Colonic mucosa (tissue), 4 donors: ENCODE results near the gene CNTN3. TPM values are rescaled to one million over a fixed set of nuclear protein-coding genes. Genes with fewer than 3 reads are reported as not detected.

Experiments
- DNase-seq: peaks from one replicate; pipeline ENCODE4 v3.0.0-alpha.2; 2020
- H3K27ac ChIP-seq: fragments of 200-600 bp; one replicate; pipeline ENCODE4 v1.8.0; 2021
- H3K27me3 ChIP-seq: fragments of 200-600 bp; one replicate; pipeline ENCODE4 v1.8.0; 2021
- H3K36me3 ChIP-seq: fragments of 200-600 bp; one replicate; pipeline ENCODE4 v1.8.0; 2021
- H3K4me1 ChIP-seq: fragments of 200-600 bp; one replicate; pipeline ENCODE4 v1.8.0; 2021; ENCODE audit warnings: mild to moderate bottlenecking
- H3K4me3 ChIP-seq: fragments of 200-600 bp; one replicate; pipeline ENCODE4 v1.8.0; 2021
- H3K9ac ChIP-seq, 2 donors: one replicate each; pipeline ENCODE4 v1.7.0; 2013; ENCODE audit warnings: control low read depth in 2 of 2, low read depth in 2 of 2, low read length in 2 of 2
- H3K9me3 ChIP-seq: fragments of 200-600 bp; one replicate; pipeline ENCODE4 v1.8.0; 2021
- CTCF ChIP-seq: fragments of 200-600 bp; IDR thresholded peaks from one replicate; pipeline ENCODE4 v1.8.0; 2022; ENCODE audit warnings: antibody characterized with exemption, mild to moderate bottlenecking
- intact Hi-C: fragments of 100-400 bp; cut with DNase I; formaldehyde crosslinking; loops from one replicate; pipeline ENCODE4 v1.14.1; 2022
- total RNA-seq, 2 donors: library from RNA; stranded (reverse); fragmentation: NEBNext Ultra II Directional in 1 of 2; extraction: Animal tissue kit (Norgen Biotek cat#: 25700) in 1 of 2; gene quantifications; one replicate each; pipeline ENCODE4 v1.2.1, GENCODE V29; 2021
- donor health status: healthy.
- donor health status: DM: no; HTN: no; CAD: no.
- donor health status: DM: no; HTN: no; CAD: no.

CNTN3 gene
- total RNA-seq, 2 donors from 2014 or later, result 5.3 to 6.7 TPM

DNA sequence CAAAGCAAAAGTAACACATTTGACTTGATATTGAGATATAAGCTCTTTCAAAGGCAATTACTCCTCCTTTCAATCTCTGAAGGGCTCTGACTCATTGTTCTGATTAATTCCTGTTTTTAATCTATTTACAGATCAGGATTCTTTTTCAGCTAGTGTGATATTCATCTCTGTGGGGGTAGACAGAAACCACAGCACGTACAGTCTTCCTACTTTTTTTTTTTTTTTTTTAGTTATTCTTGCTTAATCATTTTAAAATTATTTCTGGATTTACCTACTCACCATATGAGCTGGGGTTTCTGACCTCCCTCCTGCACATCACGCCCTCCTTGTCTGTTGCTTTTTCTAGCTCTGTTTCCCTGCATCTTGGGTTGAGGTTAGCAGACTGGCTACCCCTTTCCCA lies 1.4 kb downstream of the CNTN3 start:
- Histone ChIP-seq H3K4me1 (peaks cover 10% of the 10 kb centered on the region), H3K27ac (no peak overlapping the region), H3K9ac (peak overlapping the region in 1 of 2 donors; percentile 77), H3K4me3 (peak overlapping the region; percentile 42), H3K36me3 (no peaks in the 10 kb centered on the region), H3K9me3 (no peaks in the 10 kb centered on the region), H3K27me3 (no peaks in the 10 kb centered on the region)
- no peak for DNase-seq
- no peak for TF ChIP-seq CTCF
- intact Hi-C loops, result no loop called here

DNA sequence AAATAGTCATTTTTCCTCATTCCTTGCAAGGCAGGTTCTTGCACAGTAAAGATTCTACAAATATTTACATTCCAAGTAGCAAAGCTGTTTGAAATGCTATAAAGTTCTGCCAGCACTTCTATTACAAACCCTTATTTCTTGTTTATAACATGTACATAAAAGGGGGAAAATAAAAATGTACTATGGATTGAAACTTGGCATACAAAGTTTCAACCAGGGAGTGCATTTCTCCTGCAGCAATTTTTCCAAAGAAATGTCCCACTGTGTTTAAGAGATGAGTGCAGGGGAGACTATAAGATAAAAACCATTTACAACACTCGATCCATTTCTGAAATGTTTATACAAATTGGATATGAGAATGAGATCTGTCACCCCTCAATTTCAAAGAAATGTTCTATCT lies 3.3 kb downstream of the CNTN3 start:
- Histone ChIP-seq H3K4me3 (no peak overlapping the region), H3K4me1 (peaks cover 10% of the 10 kb centered on the region), H3K9ac (no peak overlapping the region), H3K27ac (no peak overlapping the region), H3K27me3 (no peaks in the 10 kb centered on the region), H3K9me3 (no peaks in the 10 kb centered on the region), H3K36me3 (no peaks in the 10 kb centered on the region)
- intact Hi-C loops, result no loop called here
- no peak for DNase-seq
- no peak for TF ChIP-seq CTCF

- no peak overlapping the region for H3K27ac ChIP-seq
- DNase-seq, result no peak
- no peaks in the 10 kb centered on the region for H3K9me3 ChIP-seq
- no peak for TF ChIP-seq CTCF
- peaks cover 10% of the 10 kb centered on the region for H3K4me1 ChIP-seq
- no peaks in the 10 kb centered on the region for H3K27me3 ChIP-seq
- no peak overlapping the region for H3K9ac ChIP-seq
- H3K4me3 ChIP-seq, result no peak overlapping the region
- no peaks in the 10 kb centered on the region for H3K36me3 ChIP-seq
- intact Hi-C loops, result no loop called here
These were observed 6.7 kb downstream of the CNTN3 start for GRCh38 chr3:74607803-74608202.

DNA sequence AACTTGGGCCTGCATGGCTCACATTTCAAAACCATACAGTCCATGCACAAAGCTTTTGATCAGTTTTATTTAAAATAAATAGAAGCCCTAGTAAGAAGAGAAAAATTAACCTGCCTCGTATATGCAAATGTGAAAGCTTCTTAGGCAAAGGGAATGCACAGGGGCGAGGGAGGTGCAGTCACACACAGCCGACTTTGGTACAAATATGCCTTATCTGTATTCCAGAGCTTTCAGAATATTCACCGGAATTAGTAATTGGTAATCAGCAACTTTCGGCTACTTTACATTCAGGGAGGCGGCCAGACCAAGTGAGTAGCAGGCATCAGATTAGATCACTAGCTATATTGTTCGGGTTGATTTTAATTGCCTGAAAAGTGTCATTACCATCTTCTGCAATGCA lies 7.5 kb downstream of the CNTN3 start:
- Histone ChIP-seq H3K36me3 (no peaks in the 10 kb centered on the region), H3K9me3 (no peaks in the 10 kb centered on the region), H3K27ac (no peak overlapping the region), H3K9ac (no peak overlapping the region), H3K27me3 (no peaks in the 10 kb centered on the region), H3K4me1 (peaks cover 10% of the 10 kb centered on the region), H3K4me3 (no peak overlapping the region)
- no peak for DNase-seq
- intact Hi-C loops, result no loop called here
- TF ChIP-seq CTCF, result no peak

GRCh38 chr3:74605437-74605836 lies 9.0 kb downstream of the CNTN3 start:
- no peaks in the 10 kb centered on the region for H3K9me3 ChIP-seq
- intact Hi-C loops, result no loop called here
- no peak for DNase-seq
- no peak overlapping the region for H3K27ac ChIP-seq
- no peaks in the 10 kb centered on the region for H3K27me3 ChIP-seq
- no peaks in the 10 kb centered on the region for H3K36me3 ChIP-seq
- no peak overlapping the region for H3K9ac ChIP-seq
- TF ChIP-seq CTCF, result no peak
- no peak overlapping the region for H3K4me3 ChIP-seq
- H3K4me1 ChIP-seq, result no peaks in the 10 kb centered on the region

GRCh38 chr3:74603292-74603691 lies 11.2 kb downstream of the CNTN3 start:
- no peaks in the 10 kb centered on the region for H3K27me3 ChIP-seq
- no peaks in the 10 kb centered on the region for H3K4me1 ChIP-seq
- intact Hi-C loops, result no loop called here
- no peak overlapping the region for H3K27ac ChIP-seq
- TF ChIP-seq CTCF, result no peak
- no peak for DNase-seq
- H3K36me3 ChIP-seq, result no peaks in the 10 kb centered on the region
- H3K9ac ChIP-seq, result no peak overlapping the region
- no peak overlapping the region for H3K4me3 ChIP-seq
- H3K9me3 ChIP-seq, result no peaks in the 10 kb centered on the region
